HG03354 (cell line): ENCODE measurements around the gene EPS8L3.
"Not testable (repeated sequence)": the region's sequence is repeated elsewhere in the genome, so short reads cannot be mapped to it uniquely, and the experiment has no call there.

Experiments
- ATAC-seq: cut with Tn5 transposase; IDR thresholded peaks from one replicate; pipeline ENCODE4 v1.9.1; 2021; ENCODE audit warnings: mild to moderate bottlenecking; ENCODE audit not compliant: unreplicated experiment, poor library complexity, severe bottlenecking

EPS8L3 gene

DNA sequence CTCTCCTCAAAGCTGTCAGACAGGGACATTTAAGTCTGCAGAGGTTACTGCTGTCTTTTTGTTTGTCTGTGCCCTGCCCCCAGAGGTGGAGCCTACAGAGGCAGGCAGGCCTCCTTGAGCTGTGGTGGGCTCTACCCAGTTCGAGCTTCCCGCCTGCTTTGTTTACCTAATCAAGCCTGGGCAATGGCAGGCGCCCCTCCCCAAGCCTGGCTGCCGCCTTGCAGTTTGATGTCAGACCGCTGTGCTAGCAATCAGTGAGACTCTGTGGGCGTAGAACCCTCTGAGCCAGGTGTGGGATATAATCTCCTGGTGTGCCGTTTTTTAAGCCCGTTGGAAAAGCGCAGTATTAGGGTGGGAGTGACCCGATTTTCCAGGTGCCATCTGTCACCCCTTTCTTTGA lies 15.4 kb downstream of the EPS8L3 start:
- ATAC-seq = not testable (repeated sequence)

DNA sequence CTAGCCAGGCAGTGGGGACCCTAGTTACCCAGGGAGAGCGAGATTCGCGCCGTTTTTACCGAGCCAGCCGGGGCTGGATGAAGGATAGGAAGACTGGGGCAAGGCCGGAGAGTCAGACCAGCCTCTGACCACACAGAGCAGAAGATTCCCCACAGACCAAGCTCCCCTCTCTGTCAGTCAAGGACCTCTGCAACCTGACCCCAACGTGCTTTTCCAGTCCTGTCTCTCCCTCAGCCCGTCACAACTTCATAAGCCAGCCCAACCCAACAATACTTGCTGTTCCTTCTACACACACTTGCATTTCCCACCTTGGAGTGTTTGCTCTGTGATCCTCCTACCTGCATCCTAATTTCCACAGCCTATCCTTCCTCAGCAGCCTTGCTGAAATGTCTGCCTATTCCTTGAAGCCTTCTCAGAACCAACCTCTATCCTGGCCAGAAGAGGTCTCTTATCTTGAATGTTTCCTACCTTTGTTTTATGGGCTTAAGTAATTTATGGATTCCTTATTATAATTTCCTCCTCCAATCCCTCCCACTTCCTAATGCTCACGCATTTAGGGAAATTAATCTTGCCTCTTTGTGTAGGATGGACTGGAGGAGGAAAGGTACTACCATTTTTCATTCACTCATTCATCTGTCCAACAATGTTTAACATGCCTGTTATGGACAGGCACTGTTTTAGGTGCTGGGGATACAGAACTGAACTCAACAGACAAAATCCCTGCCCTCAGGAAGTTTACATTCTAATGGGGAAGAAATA lies 22.9 kb downstream of the EPS8L3 start, which contains the start of gene GSTM3:
Gene GSTM3, minus strand, starts transcription at position 424 of the 759 bp plus-strand sequence. CDS start 751 bp downstream, outside the sequence.
- peak; percentile 22 for ATAC-seq

DNA sequence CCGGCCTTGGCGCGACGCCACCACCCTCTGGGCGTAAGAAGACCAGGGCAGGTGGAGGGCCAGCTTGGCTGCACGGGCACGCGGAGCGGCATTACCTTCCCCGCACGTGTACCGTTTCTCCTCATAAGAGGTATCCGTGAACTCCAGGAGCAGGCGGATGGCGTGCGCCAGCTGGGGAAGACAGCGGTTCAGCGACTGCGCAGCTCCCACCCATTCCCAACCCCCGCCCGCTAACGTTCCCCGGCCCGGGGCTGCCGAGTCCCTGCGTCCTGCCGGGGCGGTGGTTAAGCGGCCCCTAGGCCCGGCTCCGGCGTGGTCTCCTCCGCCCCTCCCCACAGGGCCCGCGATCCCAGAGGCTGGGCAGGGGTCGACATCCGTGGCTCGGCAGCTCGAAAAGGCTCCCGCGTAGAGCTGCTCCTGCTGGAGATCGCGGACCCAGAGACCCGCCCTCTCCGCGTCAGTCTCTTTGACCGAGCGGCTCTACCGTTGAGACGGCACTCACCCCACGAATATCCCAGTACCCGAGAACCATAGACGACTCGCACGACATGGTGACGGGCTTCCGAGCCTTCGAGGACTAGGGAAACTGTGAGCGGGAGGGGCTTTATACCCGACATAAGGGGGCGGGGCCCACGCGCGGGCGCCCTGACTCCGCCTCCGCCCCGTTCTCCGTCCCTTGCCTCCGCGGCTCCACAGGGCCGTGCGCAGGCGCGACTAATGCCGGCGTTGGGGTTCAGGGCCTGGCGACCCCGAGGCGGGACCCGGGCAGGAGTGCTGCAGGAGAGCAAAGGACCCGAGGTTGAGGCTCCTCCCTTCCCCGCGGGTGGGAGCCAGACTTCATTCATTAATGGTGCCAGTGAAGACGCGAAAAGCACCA lies 23.7 kb downstream of the EPS8L3 start:
- ATAC-seq = peak; percentile 83

DNA sequence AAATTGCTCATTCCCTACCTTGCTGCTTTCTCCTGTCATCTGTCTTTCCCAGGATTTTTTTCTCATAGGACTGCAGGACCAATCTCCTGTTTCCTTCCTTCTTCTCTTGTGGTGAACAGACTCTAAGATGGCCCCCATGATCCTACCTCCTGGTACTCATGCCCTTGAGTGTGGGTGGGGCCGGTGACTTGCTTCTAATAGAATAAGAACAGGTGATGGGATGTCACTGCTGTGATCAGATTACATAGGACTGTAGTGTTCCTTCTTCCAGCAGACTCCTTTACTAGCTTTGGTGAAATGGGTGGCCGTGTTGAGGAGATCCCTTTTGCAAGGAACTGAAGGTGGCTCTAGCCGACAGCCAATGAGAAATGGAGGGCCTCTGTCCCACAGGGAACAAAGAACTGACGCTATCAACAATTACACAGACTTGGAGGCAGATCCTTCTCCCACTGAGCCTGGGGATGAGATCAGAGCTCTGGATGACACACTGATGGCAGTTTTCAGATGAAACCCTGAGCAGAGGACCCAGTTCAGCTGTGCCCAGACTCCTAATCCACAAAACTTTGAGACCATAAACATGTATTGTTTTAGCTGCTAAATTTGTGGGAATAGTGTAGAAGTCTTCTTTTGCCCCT lies 30.4 kb downstream of the EPS8L3 start:
- ATAC-seq = no peak

DNA sequence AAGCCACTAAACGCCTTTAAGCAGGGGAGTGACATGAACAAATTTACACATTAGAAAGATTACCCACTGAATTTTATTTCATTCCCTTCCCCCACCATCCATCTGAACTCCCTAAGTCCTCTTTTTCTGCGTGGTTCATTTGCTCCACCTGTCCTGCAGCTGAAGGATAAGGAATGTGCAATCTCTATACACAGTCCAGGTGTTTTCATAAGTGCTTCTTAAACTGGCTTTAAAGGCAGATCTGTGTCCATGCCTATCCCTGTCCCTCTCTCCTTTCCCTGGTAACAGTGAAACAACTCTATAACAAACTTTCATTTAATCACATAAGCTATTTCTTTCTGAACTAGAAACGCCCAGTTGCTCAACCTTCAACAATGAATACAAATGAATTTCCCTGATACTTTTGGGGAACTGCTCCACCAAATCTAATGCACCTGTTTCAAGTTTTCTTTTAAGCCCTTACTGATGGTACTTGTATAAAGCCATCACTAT lies 31.3 kb downstream of the EPS8L3 start:
- no peak for ATAC-seq

DNA sequence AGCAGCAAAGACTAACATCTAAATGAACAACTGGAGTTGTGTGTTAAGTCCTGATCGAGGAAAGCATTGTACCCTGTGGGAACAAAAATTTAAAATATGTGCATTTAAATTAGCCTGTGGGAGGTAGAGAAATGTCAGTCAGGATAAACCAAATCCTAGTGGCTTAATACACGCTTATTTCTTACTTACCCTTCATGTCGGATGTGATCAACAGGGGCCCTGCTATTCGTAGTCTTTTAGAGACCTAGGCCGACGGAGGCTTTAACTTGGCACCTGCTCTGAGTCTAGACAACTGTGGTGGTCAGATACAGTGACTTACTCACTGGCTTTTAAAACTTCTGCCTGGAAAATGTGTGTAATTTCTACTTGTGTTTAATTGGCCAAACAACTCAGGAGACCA lies 33.1 kb downstream of the EPS8L3 start:
- no peak for ATAC-seq

DNA sequence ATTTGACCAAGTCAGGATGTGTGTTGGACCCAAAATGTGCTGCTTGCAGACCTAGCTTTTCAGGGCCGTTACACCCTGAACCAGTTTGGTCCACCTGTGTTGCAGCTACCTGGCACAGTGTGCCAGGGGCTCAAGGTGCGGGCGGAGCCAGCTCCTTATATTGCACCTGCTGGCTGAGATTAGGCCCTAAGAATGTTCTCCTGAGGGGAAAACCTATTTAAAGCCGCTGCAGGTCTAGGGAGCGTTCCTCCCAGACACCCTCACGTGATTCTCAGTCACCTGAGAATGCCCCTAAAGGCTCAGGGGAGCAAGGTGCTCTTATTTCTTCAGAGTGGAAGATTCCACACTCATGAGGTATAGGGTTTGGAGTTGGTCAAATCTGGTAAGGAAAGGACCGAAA lies 34.9 kb downstream of the EPS8L3 start:
- no peak for ATAC-seq

DNA sequence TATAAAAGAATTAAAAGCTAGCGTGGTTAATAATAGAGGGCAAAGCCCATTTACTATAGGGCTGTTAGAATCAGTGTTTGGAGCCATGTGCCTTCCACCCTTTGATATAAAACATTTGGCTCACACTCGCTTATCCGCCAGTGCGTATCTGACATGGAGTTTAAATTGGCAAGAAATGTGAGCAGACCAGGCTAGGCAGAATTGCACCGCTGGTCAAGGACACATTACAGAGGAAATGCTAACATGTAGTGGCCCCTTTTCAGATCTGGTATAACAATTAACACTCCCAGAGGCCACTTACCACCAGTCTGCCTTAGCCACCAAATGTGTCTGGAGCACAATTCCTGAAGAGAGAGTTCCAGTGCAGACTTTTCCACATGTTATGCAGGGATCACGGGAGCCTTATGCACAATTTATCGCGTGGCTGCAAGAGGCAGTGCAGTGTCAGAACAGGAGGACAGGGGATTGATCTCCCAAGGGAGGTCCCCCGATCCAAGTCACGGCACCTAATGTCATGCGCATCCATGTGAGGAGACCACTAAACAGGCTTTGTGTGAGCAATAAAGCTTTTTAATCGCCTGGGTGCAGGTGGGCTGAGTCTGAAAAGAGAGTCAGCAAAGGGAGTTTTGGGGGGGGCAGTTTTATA lies 36.9 kb downstream of the EPS8L3 start:
- no peak for ATAC-seq

DNA sequence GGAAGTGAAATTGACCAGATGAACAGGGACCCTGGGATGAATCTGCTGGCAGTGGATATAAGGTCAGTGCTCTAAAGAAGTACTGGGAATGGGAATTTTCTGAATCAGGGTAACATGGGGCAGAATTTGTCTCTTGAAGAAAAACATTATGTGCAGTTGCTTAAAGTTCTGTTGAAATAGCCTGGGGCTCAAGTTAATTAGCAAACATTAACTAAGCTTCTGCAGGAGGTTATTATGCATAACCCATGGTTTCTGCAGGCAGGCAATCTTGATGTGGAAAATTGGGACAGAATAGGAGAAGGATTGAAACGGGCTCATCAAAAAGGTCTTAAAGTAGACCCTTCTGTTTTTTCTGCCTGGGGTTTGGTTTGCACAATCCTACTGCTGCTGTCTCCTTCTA lies 37.7 kb downstream of the EPS8L3 start:
- ATAC-seq = no peak

DNA sequence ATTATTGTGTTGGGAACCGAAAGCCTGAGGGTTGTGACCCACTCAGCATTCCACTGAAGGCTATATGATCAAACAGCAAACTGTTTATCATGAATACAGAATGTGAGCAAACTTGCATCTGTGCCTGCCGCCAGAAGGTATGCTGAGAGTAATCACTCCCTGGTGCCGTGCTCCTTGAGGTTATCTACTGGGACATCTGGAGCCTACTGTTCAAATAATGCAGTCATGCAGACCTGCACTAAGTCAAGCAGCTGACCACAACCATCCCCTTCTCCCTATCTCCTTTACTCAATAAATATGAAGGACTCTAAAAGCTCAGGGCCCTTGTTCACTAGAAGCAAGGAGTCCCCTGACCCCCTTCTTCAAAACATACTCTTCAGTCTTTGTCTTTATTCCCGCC lies 38.2 kb downstream of the EPS8L3 start:
- ATAC-seq = no peak

DNA sequence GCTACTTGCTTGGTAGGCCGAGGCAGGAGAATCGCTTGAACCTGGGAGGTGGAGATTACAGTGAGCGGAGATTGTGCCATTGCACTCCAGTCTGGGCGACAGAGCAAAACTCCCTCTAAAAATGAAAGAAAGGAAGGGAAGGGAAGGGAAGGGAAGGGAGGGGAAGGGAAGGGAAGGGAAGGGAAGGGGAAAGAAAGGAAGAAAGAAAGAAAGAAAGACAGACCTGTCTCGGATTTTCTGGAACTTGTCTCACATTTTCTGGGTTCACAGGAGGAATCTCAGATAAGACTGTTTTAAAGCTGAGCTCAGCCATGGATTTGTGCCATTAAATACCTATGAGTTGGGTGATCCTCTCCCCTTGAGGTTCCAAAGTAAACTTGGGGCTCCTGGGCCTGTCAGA lies 38.8 kb downstream of the EPS8L3 start:
- ATAC-seq = no peak

DNA sequence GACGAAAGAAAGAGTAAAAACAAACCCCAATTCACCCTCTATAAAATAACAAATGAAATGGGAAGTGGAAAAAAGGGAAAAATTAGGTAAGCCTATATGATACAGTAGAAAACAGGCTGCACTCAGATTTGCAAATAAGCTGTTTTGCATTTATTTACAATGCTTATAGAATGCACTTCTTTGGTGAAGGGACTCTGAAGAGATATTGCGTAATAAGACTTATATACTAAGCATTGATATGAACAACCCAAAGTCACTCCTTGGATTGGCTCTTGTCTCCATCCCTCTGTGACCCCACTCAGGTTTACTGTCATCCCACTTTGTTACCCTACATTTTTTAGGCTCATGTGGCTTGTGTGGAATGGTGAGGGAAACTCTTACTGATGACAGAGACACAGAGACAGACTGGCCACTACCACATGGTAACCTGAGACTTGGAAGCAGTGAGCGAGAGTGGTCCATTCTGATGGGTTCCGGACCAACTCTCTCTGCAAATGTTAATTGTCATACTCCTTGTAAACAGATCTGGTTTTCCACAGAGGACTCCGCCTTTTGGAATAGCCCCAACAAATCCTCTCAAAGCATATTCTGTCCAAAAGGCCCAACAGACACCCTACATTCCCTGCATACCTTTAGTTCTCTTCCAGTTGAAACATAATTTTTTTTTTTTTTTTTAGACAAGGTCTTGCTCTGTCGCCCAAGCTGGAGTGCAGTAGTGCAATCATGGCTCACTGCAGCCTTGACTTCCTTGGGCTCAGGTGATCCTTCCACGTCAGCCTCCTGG lies 40.6 kb downstream of the EPS8L3 start:
- no peak for ATAC-seq

DNA sequence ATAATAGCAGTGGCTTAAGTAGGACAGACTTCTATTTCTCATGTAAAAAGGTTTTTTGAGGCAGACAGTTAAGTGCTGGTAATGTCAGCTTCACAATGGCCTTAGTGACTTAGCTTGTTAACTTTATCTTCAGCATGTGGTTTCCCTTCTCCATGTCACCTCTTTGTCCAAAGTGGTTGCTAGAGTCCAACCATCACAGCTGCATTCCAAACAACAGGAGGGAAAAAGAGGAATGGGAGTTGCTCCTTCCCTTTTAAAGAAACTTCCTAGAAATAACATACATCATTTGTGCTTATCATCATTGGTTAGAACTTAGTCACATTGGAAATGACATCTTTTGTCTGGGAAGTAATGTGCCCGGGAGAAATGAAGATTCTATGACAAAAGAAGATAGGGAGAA lies 41.8 kb downstream of the EPS8L3 start:
- ATAC-seq = no peak

DNA sequence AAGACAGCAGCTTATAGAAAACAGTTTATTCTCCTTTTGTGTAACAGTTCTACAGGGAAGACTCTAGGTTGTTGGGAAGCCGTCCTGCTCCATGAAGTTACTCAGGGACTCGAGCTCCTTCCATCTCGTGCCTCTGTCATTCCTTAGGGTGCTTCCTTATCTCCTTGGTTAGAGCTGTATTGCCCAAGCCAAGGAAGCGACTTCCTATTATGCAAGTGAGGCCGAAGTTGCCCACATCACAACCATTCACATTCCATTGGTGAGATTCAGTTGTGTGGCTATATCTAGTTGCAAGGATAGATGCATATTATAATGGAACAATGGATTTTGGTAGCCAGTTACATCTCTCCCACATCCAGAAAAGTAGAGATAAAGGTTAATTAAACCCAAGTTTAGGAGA lies 42.7 kb downstream of the EPS8L3 start:
- ATAC-seq = no peak

DNA sequence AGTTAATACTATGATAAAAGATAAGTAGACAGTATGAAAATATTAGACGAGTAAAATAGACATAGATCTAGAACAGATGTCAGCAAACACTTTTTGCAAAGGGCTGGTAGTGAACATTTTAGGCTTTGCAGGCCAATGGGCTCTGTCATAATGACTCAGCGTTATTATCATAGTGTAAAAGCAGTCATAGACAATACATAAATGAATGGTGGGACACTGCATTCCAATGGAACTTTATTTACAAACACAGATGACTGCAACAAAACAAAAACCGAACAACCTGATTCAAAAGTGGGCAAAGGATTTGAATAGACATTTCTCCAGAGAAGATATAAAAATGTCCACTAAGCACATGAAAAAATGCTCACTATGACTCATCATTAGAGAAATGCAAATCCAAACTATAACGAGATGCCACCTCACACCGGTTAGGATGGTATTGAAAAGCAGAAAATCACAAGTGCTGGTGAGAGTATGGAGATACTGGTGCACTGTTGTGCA lies 44.3 kb downstream of the EPS8L3 start:
- peak; percentile 47 for ATAC-seq

DNA sequence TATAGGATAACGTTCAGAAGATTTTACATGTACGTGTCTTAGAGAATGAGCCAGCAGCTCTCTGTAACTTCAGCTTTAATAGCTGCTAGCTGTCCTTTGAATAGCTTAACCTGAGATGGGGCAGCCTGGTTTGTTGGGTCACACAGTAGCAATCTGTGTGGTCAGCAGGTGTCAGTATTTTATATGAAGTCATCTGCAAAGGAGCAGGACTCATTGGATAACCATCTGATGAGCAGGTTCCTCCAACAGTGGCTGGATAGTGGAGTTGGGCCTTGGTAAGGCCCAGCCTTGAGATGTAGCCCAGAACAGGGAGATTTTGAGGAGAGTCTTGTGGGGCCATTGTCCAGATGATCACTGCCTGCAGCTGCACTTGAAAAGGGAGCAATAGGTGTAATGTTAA lies 45.2 kb downstream of the EPS8L3 start:
- ATAC-seq = no peak

DNA sequence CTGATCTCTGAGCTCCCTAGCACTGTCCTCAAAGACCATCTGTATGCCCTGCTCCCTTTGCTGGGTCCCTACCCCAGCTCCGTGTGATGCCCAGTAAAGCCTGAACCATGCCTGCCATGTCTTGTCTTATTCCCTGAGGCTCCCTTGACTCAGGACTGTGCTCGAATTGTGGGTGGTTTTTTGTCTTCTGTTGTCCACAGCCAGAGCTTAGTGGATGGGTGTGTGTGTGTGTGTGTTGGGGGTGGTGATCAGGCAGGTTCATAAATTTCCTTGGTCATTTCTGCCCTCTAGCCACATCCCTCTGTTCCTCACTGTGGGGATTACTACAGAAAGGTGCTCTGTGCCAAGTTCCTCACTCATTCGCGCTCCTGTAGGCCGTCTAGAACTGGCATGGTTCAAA lies 46.0 kb downstream of the EPS8L3 start:
- no peak for ATAC-seq

DNA sequence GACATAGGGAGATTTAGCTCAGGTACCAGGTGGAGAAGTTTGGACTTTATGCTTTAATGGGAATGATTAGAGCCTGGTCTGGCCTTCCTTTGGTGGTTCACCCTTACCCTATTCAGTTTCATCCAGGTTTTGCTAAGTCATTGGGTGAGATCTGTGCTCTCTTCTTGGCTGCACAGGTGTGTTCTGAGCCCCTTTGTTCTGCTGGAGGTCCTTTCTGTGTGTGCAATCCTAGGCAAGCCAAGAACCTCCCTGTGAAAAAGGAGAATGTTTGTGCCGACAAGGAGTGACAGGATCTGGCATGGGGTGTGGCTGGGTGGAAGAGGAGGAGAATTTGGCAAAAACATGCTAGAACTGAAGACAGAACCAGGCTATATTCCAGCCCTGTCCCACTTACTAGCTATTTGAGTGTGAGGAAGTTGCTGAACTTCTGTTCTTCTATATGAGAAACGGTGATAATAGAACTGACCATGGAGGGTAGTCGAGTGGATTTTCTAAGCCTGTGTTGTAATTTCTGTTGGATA lies 47.1 kb downstream of the EPS8L3 start:
- no peak for ATAC-seq

DNA sequence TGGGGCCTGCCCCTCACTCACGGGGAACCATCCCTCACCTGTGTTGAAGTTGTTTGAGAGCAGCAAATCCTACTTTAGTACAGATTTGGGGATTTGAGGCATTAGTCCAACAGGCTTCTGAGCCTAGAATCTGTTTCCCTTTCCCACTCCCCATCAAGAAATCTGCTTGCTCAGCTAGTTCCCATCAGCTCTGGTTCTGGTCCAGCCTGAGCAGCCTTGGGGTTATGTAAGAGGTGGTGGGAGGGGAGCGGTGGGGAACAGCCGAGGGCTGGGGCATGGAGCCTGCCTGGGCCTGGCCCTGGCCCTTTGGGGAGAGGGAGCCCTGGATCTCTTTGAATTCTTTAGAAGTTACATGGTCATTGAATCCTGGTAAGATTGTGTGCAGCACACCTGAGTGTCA lies 47.6 kb downstream of the EPS8L3 start:
- no peak for ATAC-seq
